ENCODE results near the gene KIAA1217.

DNA sequence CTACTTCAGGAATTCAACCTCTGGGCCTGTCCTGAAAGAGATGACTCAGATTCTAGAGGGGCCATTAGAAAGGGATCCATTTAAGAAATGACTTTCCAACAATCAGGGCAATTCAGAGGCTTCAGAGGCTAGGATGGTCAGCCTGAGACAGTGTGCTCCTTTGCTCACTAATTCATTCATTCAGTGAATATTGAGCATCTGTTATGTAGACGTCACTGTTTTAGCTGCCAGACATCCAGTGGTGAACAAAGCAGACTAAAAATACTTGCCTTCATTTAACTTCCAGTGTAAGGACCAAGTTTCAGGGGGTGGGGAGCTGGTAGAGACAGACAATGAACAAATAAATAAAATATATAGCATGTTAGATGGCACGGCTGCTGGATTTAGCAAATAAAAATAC is 1.6 kb downstream of the KIAA1217 start:
- TF ChIP-seq, protein P1, sequence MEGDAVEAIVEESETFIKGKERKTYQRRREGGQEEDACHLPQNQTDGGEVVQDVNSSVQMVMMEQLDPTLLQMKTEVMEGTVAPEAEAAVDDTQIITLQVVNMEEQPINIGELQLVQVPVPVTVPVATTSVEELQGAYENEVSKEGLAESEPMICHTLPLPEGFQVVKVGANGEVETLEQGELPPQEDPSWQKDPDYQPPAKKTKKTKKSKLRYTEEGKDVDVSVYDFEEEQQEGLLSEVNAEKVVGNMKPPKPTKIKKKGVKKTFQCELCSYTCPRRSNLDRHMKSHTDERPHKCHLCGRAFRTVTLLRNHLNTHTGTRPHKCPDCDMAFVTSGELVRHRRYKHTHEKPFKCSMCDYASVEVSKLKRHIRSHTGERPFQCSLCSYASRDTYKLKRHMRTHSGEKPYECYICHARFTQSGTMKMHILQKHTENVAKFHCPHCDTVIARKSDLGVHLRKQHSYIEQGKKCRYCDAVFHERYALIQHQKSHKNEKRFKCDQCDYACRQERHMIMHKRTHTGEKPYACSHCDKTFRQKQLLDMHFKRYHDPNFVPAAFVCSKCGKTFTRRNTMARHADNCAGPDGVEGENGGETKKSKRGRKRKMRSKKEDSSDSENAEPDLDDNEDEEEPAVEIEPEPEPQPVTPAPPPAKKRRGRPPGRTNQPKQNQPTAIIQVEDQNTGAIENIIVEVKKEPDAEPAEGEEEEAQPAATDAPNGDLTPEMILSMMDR (IDR thresholded peaks at IDR 0.05) = no peak
- no peak for TF ChIP-seq RFX5 (IDR thresholded peaks at IDR 0.05; ENCODE audit: low read length)
- TF ChIP-seq, protein P2, sequence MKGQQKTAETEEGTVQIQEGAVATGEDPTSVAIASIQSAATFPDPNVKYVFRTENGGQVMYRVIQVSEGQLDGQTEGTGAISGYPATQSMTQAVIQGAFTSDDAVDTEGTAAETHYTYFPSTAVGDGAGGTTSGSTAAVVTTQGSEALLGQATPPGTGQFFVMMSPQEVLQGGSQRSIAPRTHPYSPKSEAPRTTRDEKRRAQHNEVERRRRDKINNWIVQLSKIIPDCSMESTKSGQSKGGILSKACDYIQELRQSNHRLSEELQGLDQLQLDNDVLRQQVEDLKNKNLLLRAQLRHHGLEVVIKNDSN (IDR thresholded peaks at IDR 0.05; ENCODE audit: borderline replicate concordance, low read depth) = no peak
- no peak for TF ChIP-seq FOXJ3 (CRISPR knock-in tag; IDR thresholded peaks at IDR 0.05)
- no peak for TF ChIP-seq JUND (IDR thresholded peaks at IDR 0.05)
- TF ChIP-seq MXI1 (IDR thresholded peaks at IDR 0.05; ENCODE audit: low read depth, low read length) = no peak
- no peak for TF ChIP-seq GATA2 (CRISPR knock-in tag; IDR thresholded peaks at IDR 0.05)
- TF ChIP-seq, protein P3, sequence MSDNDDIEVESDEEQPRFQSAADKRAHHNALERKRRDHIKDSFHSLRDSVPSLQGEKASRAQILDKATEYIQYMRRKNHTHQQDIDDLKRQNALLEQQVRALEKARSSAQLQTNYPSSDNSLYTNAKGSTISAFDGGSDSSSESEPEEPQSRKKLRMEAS (IDR thresholded peaks at IDR 0.05; ENCODE audit: low read depth) = no peak
- no peak for TF ChIP-seq GABPA (IDR thresholded peaks at IDR 0.05; ENCODE audit: low read depth)
- TF ChIP-seq, protein P4, sequence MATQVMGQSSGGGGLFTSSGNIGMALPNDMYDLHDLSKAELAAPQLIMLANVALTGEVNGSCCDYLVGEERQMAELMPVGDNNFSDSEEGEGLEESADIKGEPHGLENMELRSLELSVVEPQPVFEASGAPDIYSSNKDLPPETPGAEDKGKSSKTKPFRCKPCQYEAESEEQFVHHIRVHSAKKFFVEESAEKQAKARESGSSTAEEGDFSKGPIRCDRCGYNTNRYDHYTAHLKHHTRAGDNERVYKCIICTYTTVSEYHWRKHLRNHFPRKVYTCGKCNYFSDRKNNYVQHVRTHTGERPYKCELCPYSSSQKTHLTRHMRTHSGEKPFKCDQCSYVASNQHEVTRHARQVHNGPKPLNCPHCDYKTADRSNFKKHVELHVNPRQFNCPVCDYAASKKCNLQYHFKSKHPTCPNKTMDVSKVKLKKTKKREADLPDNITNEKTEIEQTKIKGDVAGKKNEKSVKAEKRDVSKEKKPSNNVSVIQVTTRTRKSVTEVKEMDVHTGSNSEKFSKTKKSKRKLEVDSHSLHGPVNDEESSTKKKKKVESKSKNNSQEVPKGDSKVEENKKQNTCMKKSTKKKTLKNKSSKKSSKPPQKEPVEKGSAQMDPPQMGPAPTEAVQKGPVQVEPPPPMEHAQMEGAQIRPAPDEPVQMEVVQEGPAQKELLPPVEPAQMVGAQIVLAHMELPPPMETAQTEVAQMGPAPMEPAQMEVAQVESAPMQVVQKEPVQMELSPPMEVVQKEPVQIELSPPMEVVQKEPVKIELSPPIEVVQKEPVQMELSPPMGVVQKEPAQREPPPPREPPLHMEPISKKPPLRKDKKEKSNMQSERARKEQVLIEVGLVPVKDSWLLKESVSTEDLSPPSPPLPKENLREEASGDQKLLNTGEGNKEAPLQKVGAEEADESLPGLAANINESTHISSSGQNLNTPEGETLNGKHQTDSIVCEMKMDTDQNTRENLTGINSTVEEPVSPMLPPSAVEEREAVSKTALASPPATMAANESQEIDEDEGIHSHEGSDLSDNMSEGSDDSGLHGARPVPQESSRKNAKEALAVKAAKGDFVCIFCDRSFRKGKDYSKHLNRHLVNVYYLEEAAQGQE (IDR thresholded peaks at IDR 0.05; ENCODE audit: low read depth, low read length) = no peak
- no peak for TF ChIP-seq POLR2AphosphoS5 (IDR thresholded peaks at IDR 0.05; ENCODE audit: low read depth, low read length)
